ENCODE results near the gene COMMD6.
A peak's percentile ranks its signal among the peaks of the same experiment; 100 is the strongest.
"Not testable (repeated sequence)": the region's sequence is repeated elsewhere in the genome, so short reads cannot be mapped to it uniquely, and the experiment has no call there.

The COMMD6 gene

DNA sequence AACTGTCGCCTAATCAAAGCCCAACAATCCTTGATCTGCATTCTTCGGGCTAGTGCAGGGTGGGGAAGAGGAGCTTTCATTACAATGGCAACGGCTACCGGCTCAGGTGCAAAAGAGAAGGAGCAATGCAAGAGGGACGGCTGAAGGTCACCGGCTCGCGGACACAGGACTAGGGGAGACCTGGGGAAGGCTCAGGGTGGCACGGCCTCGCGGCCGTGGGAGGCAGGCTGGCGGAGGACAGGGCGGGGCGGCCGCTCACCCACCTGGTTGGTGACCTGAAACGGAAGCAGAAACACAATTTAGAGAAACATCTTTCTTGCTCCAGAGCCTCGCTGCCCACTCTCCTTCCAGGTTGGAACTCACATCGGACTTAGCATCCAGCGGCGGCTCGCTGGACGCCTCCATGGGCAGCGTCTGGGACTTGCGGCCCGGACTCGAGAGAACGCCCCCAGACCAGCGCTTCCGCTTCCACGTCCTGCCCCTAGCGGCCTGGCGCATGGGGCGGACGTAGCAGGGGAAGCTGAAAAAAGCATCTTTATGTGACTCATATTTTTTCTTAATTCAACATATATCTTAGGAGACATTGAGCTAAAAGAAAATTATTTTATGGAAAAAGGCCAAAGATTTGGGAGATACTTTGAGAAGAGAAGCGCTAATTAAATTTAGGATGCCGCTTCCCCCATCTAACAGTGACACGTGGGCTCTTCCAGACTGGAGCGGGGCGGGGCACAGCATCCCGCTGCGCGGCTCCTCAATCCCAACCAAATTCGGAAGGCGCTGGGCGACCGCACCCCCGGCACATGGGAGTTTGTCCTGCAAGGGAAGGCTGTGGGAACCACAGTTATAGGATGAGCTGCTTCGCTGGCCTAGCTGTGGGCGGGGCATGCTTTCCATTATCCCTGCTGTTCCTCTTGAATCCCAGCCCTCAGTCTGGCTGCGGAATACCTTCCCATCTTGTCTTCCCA is at the start of gene COMMD6:
Gene COMMD6, minus strand, starts transcription at position 441 of the 965 bp plus-strand sequence. Its CDS starts 36 bp downstream, at position 405.
- peak; percentile 43 for DNase-seq (ENCODE audit: low read depth)

DNA sequence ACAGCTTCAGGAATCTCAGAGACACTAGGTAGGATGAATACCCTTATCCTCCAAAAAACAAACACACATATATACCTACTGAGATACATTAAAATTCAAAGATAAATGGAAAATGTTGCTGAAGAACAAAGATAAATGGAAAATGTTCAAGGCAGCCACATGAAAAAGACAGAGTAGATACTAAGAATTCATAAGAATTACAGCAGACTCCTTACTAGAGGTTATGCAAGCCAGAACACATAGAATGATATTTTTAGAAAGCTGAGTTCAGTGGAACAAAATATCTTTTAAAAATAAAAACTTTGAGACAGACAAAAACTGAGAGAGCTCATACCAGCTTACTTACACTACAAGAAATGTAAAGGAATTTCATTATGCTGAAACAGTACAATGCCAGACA is 47.5 kb upstream of the COMMD6 start:
- no peak for DNase-seq (ENCODE audit: low read depth)

DNA sequence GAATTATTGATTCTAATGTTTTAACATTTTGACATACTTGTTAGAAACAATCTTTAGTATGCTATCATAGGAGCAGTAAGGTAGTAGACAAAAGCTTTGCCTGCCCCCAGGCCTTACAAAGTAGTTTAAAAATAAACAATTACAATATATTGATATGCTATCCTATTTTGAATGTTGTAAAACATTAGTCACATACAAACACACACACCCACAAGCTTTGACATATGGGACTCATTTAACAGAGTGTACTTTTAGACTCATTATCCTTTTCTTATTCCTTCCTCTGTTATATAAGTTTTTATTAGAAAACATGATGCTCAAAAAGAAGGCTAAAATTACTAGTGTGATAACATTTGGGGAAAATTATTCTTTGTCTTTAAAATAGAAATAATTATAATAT is 45.5 kb upstream of the COMMD6 start:
- DNase-seq (ENCODE audit: low read depth): no peak

DNA sequence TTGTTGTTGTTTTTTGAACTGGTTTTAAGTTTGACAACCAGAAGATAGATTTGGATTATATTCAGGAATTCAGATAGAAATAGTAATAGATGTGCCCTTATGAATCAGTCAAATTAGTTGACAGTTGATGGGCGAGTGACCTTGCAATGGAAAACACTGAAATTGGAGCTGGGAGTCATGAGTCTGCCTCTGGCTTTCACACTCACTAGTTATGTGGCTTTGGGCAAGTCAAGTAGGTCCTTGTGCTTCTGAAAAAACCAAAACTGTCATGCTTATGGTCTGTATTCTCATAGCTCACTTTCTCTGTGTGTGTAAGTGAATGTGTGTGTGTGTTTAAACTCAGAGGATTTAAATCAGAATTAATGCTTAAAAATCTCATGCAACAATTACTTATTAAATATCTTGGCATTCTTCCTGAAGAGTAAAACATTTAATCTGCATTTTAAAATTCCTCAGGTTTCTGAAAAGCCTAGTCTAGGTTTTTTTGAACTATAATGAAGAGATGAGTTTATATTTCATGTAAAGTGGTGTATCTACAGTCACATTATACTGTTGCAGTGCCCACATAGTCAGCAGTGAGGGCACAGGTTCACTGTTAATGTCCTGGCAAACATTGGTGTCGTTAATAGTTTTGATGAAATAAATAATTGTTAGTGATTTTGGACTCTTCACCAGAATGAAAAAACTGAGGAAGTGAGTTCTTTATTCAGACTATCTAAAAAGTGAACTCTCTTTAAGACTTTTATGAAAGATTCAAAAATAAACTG is 44.4 kb upstream of the COMMD6 start:
- DNase-seq (ENCODE audit: low read depth): no peak

DNA sequence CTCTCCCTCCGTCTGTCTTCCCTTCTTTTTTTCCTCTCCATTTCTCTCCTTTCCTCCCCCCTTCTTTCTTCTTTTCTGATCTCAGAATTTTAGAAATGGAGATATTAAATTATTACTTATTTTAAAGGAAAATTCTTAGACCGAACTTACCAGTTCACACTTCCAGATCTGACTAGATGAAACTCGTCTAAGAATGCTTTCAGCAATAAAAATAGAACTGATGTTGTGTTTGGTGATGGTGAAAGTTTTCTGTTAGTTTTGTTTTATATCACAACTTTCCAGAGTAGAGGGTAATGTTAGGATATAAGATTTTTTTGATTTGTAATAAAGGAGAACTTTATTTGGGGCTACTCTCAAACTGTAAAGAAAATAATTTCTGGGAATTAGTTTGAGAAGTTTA is 41.9 kb upstream of the COMMD6 start:
- no peak for DNase-seq (ENCODE audit: low read depth)

DNA sequence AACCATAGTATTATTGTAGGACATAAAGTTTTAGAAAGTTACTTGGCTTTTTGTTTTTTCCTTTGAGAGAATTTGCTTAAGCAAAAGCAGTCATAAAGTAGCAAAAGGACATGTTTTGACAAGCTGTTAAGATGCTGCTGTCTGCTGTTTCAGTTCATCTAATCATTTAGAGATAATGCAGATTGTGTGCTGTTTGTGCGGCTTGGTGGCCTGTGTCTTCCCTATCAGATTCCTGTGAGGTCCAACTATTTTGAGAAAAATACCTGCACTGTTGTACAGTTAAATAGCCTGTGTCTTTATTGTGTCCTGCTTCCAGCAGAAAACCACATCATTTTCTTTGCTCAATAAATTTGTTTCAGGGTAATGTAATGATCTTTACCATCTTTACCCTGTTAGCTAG is 31.9 kb upstream of the COMMD6 start:
- no peak for DNase-seq (ENCODE audit: low read depth)

DNA sequence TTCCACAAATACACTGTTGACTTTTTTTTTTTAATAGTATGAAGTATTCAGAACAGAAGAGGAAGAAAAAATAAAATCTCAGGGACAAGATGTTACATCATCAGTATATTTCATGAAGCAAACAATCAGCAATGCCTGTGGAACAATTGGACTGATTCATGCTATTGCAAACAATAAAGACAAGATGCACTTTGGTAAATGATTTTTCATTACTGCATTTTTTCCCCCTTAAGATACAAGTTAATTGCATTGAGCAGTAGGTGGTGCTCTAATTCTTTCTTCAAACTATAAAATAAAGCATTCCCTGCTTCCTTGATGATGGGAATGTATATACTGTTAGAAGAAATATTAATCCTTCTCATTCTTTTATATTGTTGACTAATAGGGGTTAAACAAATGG is 29.0 kb upstream of the COMMD6 start:
- DNase-seq (ENCODE audit: low read depth): no peak

DNA sequence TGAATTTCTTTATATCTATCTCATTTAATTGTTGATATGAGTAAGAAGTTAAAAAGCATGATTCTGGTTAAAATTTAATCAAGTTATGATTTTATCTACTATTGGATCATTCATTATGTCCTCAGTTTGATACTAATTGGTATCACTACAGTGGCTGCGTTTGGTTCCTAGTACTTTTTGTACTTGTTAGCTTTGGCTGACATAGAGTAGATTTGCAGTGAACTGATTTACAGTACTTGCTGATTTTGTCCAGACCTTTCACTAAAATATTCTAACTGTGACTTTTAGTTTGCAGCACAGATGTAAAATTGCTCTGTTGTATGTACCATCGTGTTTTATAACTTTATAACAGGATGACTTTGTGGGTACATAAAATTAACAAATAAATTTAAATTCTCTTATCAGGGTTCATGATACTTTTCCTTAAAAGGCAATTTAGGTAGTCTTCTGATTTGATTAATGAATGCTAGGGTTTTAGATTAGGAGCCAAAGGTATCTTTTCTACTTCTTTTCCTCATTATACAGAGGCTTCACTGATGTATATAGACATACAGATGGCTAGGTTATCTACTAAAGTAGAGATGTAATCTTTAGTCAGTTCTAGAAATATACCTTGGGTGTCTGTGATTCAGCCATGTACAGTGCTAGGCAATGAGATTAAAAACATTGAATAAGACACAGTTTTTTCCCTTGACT is 20.7 kb upstream of the COMMD6 start:
- no peak for DNase-seq (ENCODE audit: low read depth)

DNA sequence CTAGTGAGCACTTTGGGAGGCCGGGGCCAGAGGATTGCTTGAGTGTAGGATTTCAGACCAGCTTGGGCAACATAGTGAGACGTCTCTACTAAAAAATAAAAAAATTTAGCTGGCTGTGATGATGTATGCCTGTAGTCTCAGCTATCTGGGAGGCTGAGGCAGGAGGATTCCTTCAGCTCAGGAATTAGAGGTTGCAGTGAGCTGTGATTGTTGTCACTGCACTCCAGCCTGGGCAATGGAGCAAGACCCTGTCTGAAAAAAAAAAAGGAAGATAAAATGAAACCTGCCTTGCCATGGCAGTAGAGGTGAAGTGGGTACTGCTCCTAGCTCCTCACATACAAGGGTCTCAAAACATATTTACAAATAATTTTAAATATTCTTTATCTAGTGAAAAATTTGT is 19.3 kb upstream of the COMMD6 start:
- no peak for DNase-seq (ENCODE audit: low read depth)

DNA sequence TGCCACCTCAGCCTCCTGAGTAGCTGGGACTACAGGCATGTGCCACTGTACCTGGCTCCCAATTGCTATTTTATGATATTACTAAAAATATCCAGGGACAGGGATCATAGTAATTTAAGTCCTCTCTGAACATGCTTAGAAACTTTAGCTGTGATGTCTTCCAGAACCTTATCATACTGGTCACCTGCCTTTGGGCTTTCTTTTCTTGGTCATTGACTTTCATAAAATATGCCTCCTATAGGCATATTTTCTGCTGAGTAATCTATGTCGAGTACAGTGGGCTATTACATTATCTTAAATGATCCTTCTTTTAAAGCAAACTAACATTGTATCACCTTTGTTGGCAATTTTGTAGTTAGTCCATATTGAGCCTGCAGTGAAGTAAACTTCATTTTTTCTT is 18.2 kb upstream of the COMMD6 start:
- no peak for DNase-seq (ENCODE audit: low read depth)

DNA sequence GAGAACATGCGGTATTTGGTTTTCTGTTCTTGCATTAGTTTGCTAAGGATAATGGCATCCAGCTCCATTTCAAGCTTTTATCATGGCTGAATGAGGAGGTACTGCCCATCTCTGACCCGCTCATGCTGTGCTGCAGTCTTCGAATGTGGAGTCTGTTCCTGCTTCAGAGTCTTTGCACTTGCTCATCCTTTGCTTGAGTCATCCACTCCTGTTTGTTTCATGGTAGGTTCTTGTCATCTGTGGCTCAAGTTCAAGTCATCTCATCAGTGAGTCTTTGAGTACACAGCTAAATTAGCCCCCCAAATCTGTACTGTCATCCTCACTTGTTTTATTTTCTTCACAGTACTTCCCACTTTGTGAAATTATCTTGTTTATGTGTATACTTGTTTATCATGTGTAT is 17.3 kb upstream of the COMMD6 start:
- no peak for DNase-seq (ENCODE audit: low read depth)

DNA sequence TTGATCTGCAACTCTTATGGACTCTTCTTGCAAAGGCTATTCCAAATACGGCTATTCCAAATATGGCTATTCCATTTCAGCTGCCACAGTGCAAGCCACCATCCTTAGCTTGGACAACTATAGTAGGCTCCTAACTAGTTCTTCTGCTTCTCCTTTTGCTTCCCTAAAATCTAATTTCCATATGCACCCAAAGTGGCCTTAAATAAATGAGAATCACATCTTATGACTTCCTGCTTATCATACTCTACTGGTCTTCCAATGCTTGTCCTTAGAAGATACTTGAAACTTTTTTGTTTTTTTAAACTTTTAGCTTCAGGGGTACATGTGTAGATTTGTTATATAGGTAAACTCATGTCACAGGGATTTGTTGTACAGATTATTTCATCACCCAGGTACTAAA is 16.8 kb upstream of the COMMD6 start:
- no peak for DNase-seq (ENCODE audit: low read depth)

DNA sequence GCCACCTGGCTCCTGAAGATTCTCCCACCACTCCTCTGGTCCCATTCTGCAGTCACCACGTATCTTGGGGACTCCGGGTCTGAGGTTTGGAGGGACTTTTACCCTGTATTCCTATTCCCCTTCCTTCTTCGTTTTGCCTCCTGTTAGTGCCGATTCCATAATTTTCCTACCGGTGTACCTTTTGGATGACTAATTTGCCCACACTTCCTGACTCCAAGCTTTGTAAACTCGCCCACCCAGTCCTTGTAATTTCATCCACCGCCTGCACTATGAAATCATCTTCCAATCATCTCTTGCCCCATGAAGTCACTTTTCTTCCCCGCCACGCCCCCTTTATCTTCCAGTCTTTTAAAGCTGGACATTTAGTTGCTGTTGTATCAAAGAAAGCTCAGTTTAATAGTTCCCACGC is 12.5 kb upstream of the COMMD6 start:
- no peak for DNase-seq (ENCODE audit: low read depth)

DNA sequence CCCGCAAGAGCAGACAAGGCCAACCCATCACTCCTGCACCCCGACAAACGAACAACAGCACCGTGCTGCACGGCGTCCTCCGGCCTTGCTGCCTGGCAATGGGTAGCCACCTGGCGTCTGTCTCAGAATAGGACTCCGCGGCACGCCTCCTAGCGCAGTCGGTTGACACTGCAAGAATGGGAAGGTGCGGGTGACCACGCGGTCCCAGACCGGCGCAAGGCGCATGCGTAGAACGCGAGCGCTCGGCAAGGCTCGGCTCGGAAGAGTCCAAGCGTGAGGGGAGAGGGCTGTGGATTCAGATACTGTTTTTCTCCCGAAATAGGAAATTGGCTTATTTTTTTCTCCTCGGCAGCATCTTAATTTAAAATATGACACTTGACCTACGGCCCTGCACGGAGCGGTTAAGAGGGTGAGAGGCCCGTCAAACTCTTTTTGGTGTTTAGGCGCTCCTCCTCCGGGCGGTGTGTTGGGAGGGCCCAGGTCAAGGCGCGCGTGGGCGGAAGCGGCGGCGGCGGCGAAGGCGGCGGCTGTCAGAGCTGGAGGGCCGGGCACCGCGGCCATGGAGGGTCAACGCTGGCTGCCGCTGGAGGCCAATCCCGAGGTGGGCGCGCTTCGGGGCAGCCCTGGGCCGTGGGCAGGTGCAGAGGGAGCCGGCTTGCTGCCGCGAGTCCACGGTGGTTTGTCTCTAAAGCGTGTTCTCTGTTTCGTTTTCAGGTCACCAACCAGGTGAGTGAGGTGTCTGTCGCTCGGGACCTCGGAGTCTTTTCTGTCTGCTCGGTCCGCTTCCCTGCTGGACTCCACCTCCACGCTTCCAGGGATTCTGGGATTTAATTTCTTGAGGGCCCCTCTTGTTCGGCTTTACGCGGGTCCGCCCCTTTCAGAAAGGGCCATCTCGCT is 11.9 kb upstream of the COMMD6 start, which contains the start of gene UCHL3:
Gene UCHL3, plus strand, starts transcription at position 530 of the 897 bp plus-strand sequence. Its CDS starts 30 bp downstream, at position 560.
- DNase-seq (ENCODE audit: low read depth): peak; percentile 93

DNA sequence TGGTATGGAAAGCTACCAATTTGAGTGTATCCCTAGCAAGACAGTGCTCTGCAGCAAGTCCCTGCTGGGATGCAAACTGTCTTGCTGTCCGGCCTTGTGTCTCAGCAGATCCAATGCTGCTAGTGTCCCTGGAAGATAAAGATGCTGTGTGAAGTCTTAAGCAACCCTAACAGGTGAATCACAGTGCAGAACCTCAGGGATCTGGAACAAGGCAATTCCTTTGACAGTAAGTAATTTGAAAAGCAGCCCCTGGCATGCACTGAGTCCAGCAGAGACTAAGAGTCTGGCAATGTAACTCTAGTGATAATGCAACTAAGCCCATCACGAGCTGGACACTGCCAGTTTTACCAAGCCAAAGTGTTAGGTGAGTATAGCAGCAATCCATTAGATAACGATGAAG is 10.3 kb upstream of the COMMD6 start:
- no peak for DNase-seq (ENCODE audit: low read depth)

DNA sequence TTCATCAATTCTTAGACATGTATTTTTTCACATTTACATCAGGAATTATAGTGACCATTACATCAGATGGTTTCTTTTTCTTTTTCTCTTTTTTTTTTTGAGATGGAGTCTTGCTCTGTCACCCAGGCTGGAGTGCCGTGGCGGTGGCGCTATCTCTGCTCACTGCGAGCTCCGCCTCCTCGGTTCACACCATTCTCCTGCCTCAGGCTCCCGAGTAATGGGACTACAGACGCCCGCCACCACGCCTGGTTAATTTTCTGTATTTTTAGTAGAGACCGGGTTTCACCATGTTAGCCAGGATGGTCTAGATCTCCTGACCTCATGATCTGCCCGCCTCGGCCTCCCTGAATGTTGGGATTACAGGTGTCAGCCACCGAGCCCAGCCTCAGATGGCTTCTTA is 7.7 kb upstream of the COMMD6 start:
- not testable (repeated sequence) for DNase-seq (ENCODE audit: low read depth)

DNA sequence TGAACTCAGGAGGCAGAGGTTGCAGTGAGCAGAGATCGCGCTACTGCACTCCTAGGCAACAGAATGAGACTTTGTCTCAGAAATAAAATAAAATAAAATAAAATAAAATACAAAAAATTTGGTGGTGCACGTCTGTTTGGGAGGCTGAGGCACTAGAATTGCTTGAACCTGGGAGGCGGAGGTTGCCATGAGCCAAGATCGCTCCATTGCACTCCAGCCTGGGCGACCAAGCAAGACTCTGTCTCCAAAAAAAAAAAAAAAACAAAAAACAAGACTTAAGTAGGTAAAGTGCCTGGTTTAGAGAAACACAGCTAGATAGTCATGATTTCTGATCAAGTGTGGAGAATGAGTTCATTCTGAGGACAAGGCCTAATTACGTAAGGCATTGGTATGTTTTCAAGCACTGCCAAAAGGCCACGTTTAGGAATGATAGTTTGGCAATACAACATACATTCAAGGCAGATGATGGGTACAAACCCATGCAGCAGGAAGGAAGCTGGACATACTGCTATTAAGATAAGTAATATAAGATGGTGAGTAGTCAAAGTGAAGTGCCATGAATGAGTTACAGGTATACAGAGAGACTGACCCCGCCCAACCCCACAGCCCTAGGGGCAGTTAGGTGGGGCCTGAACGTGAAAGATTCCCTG is 7.2 kb upstream of the COMMD6 start:
- no peak for DNase-seq (ENCODE audit: low read depth)

DNA sequence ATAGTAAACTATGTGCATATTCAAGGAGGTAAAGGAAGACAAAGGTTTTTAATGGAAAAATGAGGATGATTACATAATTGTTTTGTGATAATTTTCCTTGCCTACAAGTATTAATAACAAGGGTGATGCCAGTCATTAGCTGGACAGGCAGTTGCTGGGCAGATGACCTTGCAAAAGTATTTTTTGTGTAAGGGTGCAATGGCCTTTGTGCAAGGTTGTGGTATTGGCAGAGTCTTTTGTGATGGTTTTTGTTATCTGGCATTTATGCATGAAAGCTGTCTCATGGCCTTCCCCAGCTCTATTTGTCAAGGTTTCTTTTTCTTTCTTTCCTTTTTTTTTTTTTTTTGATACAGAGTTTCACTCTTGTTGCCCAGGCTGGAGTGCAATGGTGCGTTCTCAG is 4.3 kb upstream of the COMMD6 start:
- DNase-seq (ENCODE audit: low read depth): no peak

DNA sequence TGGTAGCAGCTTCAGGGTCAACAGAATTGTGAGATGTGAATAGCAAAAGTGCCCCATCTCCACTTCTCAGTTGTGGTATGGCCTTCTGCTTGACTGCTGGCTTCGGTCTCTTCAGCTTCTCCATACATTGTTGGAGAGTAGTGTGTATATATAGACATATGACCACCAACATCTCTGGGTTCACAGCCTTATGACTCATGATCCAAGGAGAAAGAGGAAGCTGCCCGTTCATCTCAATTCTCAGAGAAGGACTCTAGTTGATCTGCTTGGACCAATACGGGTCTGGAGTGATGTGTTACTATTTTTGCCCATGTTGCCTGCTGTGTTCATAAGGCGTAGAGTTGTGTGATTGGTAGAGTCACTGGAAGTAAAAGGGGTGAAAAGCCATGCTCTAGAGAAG is 3.6 kb upstream of the COMMD6 start:
- no peak for DNase-seq (ENCODE audit: low read depth)

DNA sequence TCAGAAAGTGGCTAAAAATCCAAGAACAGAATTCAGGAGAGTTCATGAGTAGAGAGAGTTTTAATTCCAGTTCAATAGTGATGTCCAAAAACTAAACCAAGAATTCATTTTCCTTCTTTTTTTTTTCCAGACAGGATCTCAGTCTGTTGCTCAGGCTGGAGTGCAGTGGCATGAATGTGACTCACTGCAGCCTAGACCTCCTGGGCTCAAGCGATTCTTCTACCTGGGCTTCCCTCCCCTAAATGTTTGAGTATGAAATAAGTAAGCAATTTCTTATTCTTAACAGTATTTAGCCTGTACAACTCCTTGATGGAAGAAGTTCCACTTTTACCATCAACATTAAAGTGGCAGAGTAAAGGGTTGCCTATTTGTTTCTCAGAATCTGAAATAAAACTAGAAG is 3.8 kb downstream of the COMMD6 start:
- no peak for DNase-seq (ENCODE audit: low read depth)

DNA sequence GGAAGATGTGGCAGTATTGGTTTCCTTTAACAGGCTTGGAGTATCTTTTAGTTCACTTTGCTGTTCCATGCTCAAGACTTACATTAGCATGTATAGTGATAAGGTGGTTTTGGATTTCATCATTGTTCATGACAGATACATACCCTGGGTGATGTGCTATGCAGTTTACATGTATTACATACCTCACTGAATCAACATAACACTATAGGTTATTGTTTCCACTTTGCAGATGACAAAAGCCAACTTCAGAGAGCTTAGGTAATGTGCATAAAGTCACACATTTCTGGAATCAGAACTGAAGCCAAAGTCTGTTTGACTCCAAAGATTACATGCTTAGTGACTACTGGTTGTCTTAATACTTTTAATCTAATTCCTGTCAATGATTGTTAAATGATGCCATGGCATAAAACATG is 7.1 kb downstream of the COMMD6 start:
- DNase-seq (ENCODE audit: low read depth): no peak

All from stimulated activated CD8-positive, alpha-beta memory T cell treated with anti-CD3 and anti-CD28 coated beads, Interleukin-7, amount 100 ng/mL, for 24 hours (primary cell).